ENCODE measurements around the gene ERBB4. TPM values are rescaled to one million over a fixed set of nuclear protein-coding genes. Genes with fewer than 3 reads are reported as not detected.

ERBB4 gene
- polyA plus RNA-seq, 1 experiment, result not detected

DNA sequence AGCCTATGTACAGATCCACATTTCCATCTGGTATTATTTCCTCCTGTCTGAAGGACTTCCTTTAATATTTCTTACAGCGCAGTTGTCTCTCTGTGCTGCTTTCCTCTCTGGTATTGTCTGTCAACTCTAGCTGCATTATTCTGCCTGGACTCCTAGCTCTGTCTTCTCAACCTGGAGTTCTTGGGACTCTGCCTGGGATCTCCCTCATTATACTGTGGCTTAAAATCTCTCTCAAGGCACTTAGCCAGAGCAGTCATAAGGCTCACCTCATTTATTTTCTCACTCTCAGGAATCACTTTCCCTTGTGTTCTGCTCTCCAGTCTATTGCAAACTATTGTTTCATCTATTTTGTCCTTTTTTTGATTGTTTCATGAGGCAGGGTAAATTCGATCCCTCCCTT lies 850.4 kb downstream of the ERBB4 start:
- POLR2A ChIA-PET, result no interaction called here
- DNase-seq (ENCODE audit: low read depth, low spot score), result no peak

GRCh38 chr2:211674715-211675114 lies 863.9 kb downstream of the ERBB4 start:
- no peak for DNase-seq (ENCODE audit: low read depth, low spot score)
- TF ChIP-seq CTCF (IDR thresholded peaks at IDR 0.05; ENCODE audit: low read depth, low read length), result no peak

More for the DNA sequence above, 850.4 kb downstream of the ERBB4 start:
- Histone ChIP-seq H3K27ac (ENCODE audit: low read depth, low read length) (no peak overlapping the region), H3K4me3 (ENCODE audit: low read depth, low read length) (no peak overlapping the region), H3K9me3 (ENCODE audit: control insufficient read depth, insufficient read depth, low read length) (peaks cover 7% of the 10 kb centered on the region), H3K27me3 (ENCODE audit: control insufficient read depth, insufficient read depth, low read length) (no peaks in the 10 kb centered on the region)
- CTCF ChIA-PET, result no interaction called here
- no peak for TF ChIP-seq CTCF (IDR thresholded peaks at IDR 0.05; ENCODE audit: low read depth, low read length)

GRCh38 chr2:211673133-211673905 lies 865.3 kb downstream of the ERBB4 start:
- TF ChIP-seq CTCF (IDR thresholded peaks at IDR 0.05; ENCODE audit: low read depth, low read length), result no peak
- peaks cover 3% of the 10 kb centered on the region for H3K9me3 ChIP-seq (ENCODE audit: control insufficient read depth, insufficient read depth, low read length)
- no peak overlapping the region for H3K27ac ChIP-seq (ENCODE audit: low read depth, low read length)
- DNase-seq (ENCODE audit: low read depth, low spot score), result no peak
- H3K27me3 ChIP-seq (ENCODE audit: control insufficient read depth, insufficient read depth, low read length), result no peaks in the 10 kb centered on the region
- ChIA-PET CTCF (no interaction called here), POLR2A (no interaction called here)
- H3K4me3 ChIP-seq (ENCODE audit: low read depth, low read length), result no peak overlapping the region

More at GRCh38 chr2:211674715-211675114, 863.9 kb downstream of the ERBB4 start:
- ChIA-PET POLR2A (no interaction called here), CTCF (no interaction called here)
- Histone ChIP-seq H3K27me3 (ENCODE audit: control insufficient read depth, insufficient read depth, low read length) (no peaks in the 10 kb centered on the region), H3K4me3 (ENCODE audit: low read depth, low read length) (no peak overlapping the region), H3K27ac (ENCODE audit: low read depth, low read length) (no peak overlapping the region), H3K9me3 (ENCODE audit: control insufficient read depth, insufficient read depth, low read length) (peaks cover 8% of the 10 kb centered on the region)

DNA sequence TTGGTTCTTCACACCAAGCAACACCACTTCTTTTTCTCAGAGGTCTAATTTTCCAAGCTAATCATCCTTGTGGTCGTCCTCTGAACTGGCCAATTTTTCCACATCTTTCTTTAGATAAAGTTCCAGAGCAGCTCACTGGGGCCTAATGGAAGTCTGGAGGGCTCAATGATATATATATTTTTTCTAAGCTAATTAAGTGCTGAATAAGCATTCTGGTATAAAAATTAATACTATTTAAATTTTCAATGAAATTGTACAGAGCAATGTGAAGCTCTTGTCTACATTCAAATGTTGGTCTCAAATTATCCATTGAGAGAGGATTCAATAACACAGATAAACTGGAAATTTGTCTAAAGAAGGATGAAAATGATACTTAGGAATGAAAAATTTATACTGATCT lies 866.6 kb downstream of the ERBB4 start:
- ChIA-PET POLR2A (no interaction called here), CTCF (no interaction called here)
- no peak for TF ChIP-seq CTCF (IDR thresholded peaks at IDR 0.05; ENCODE audit: low read depth, low read length)
- H3K4me3 ChIP-seq (ENCODE audit: low read depth, low read length), result no peak overlapping the region
- H3K27me3 ChIP-seq (ENCODE audit: control insufficient read depth, insufficient read depth, low read length), result no peaks in the 10 kb centered on the region
- DNase-seq (ENCODE audit: low read depth, low spot score), result no peak
- H3K9me3 ChIP-seq (ENCODE audit: control insufficient read depth, insufficient read depth, low read length), result no peaks in the 10 kb centered on the region; the same call in 1 of the 2 replicates
- H3K27ac ChIP-seq (ENCODE audit: low read depth, low read length), result no peak overlapping the region

- CTCF ChIA-PET, result no interaction called here
- Histone ChIP-seq H3K27me3 (ENCODE audit: control insufficient read depth, insufficient read depth, low read length) (no peaks in the 10 kb centered on the region), H3K9me3 (ENCODE audit: control insufficient read depth, insufficient read depth, low read length) (peaks cover 3% of the 10 kb centered on the region; the same call in 1 of the 2 replicates), H3K27ac (ENCODE audit: low read depth, low read length) (no peak overlapping the region), H3K4me3 (ENCODE audit: low read depth, low read length) (no peak overlapping the region)
- DNase-seq (ENCODE audit: low read depth, low spot score), result no peak
- POLR2A ChIA-PET, result no interaction called here
- TF ChIP-seq CTCF (IDR thresholded peaks at IDR 0.05; ENCODE audit: low read depth, low read length), result no peak
Measured at GRCh38 chr2:211665299-211665698, 873.3 kb downstream of the ERBB4 start.
